ENCODE data around the gene SNAP47. TPM values are rescaled to one million over a fixed set of nuclear protein-coding genes. Genes with fewer than 3 reads are reported as not detected.
"Not testable (repeated sequence)": the region's sequence is repeated elsewhere in the genome, so short reads cannot be mapped to it uniquely, and the experiment has no call there.

Gene SNAP47
- total and polyA plus RNA-seq, 9 of the 15 experiments (the other 6 are each of a cell fraction or from before 2014, with no cell fraction given) = 2.5 to 41.3 (median 32.6) TPM

GRCh38 chr1:227710474-227710873, 24.8 kb upstream of the SNAP47 start:
- intact Hi-C loops (cut with micrococcal nuclease); POLR2A ChIA-PET; H2AFZ ChIP-seq (ENCODE audit: low read depth, low read length); H3K9me3 ChIP-seq (replicated peaks; ENCODE audit: control insufficient read depth, insufficient read depth, low read depth, low read length); CTCF ChIA-PET (ENCODE audit: low intra/inter-chr PET ratio); DNase-seq (ENCODE audit: extremely low read depth in 1 of 4, low spot score in 3 of 4); in situ Hi-C loops (cut with MboI); FAIRE-seq; H3K4me1 ChIP-seq (replicated peaks in 1 of 2; ENCODE audit: control insufficient read depth in 2 of 2, insufficient read depth in 2 of 2, low read length in 2 of 2); H3K4me2 ChIP-seq (ENCODE audit: insufficient read depth, low read length); ATAC-seq; H3K36me3 ChIP-seq (ENCODE audit: control insufficient read depth, insufficient read depth, low read length); BruUV-seq (replicated peaks); H3K4me3 ChIP-seq; H3K79me2 ChIP-seq (ENCODE audit: control insufficient read depth, insufficient read depth, low read length); H3K27ac ChIP-seq (ENCODE audit: extremely low read depth, low read depth, low read length); H3K9ac ChIP-seq (ENCODE audit: insufficient read depth in 1 of 2, low read depth in 2 of 2, low read length in 2 of 2); H3K9me1 ChIP-seq (ENCODE audit: control insufficient read depth, insufficient read depth, low read length); H3K27me3 ChIP-seq (ENCODE audit: control insufficient read depth in 2 of 2, insufficient read depth in 2 of 2, low read length in 2 of 2); H4K20me1 ChIP-seq (replicated peaks; ENCODE audit: control insufficient read depth, insufficient read depth, low read length): not testable (repeated sequence)
- no CpG with 5 or more reads among the region's 24 CpGs for WGBS (ENCODE audit: insufficient coverage, low coverage, missing lambda C conversion rate)

GRCh38 chr1:227712648-227713047, 22.6 kb upstream of the SNAP47 start:
- Histone ChIP-seq H3K4me1 (replicated peaks in 1 of 2; ENCODE audit: control insufficient read depth in 2 of 2, insufficient read depth in 2 of 2, low read length in 2 of 2) (no peaks in the 10 kb centered on the region; a peak in 1 of 5 replicates), H4K20me1 (replicated peaks; ENCODE audit: control insufficient read depth, insufficient read depth, low read length) (no peaks in the 10 kb centered on the region), H3K79me2 (ENCODE audit: control insufficient read depth, insufficient read depth, low read length) (no peaks in the 10 kb centered on the region), H3K36me3 (ENCODE audit: control insufficient read depth, insufficient read depth, low read length) (no peaks in the 10 kb centered on the region), H3K4me3 (no peak overlapping the region), H3K9me3 (replicated peaks; ENCODE audit: control insufficient read depth, insufficient read depth, low read depth, low read length) (no peaks in the 10 kb centered on the region; the same call in 1 of the 2 replicates), H2AFZ (ENCODE audit: low read depth, low read length) (no peak overlapping the region), H3K9me1 (ENCODE audit: control insufficient read depth, insufficient read depth, low read length) (no peaks in the 10 kb centered on the region), H3K4me2 (ENCODE audit: insufficient read depth, low read length) (no peak overlapping the region), H3K27ac (ENCODE audit: extremely low read depth, low read depth, low read length) (no peak overlapping the region), H3K9ac (ENCODE audit: insufficient read depth in 1 of 2, low read depth in 2 of 2, low read length in 2 of 2) (no peak overlapping the region), H3K27me3 (ENCODE audit: control insufficient read depth in 2 of 2, insufficient read depth in 2 of 2, low read length in 2 of 2) (peaks cover 0 to 2% of the 10 kb centered on the region in 2 experiments; a peak in 2 of 5 replicates)
- ChIA-PET CTCF (ENCODE audit: low intra/inter-chr PET ratio) (no interaction called here), POLR2A (no interaction called here)
- in situ Hi-C loops (cut with MboI) = no loop called here
- no TSS peak for BruUV-seq (replicated peaks)
- DNase-seq (ENCODE audit: extremely low read depth in 1 of 4, low spot score in 3 of 4) (no peak), FAIRE-seq (no peak), ATAC-seq (no peak)
- intact Hi-C loops (cut with micrococcal nuclease) = no loop called here
- no peak for TF ChIP-seq ZNF197 (CRISPR knock-in tag; IDR thresholded peaks at IDR 0.05; ENCODE audit: low read depth)
- TF ChIP-seq ZNF143 (CRISPR knock-in tag; IDR thresholded peaks at IDR 0.05) = no peak
- TF ChIP-seq SMAD4 (CRISPR knock-in tag; conservative IDR thresholded peaks at IDR 0.05) = no peak
